DOHH2 (cell line): ENCODE measurements around the gene MEPE.

Source experiments
- H3F3A ChIP-seq: fragments of 200-600 bp; sonication (generic), shearing (Covaris generic); 2 replicates; pipeline ENCODE4 v1.6.0; 2016; ENCODE audit warnings: antibody characterized with exemption, mild to moderate bottlenecking; ENCODE audit not compliant: control insufficient read depth, insufficient read depth
- H3K27ac ChIP-seq: fragments of 200-600 bp; sonication (generic); 2 replicates; pipeline ENCODE4 v1.5.1; 2014; ENCODE audit warnings: low read depth, mild to moderate bottlenecking, low read length, moderate library complexity
- H3K27me3 ChIP-seq: fragments of 200-600 bp; sonication (generic); 2 replicates; pipeline ENCODE4 v1.6.1; 2014; ENCODE audit warnings: mild to moderate bottlenecking, low read length, mixed read lengths; ENCODE audit not compliant: control insufficient read depth
- H3K36me3 ChIP-seq: fragments of 200-600 bp; sonication (generic); 2 replicates; pipeline ENCODE4 v1.6.1; 2014; ENCODE audit warnings: mild to moderate bottlenecking, low read length, moderate library complexity, mixed read lengths; ENCODE audit not compliant: control insufficient read depth
- H3K4me1 ChIP-seq: fragments of 200-600 bp; sonication (generic); 2 replicates; pipeline ENCODE4 v1.6.1; 2014; ENCODE audit warnings: mild to moderate bottlenecking, low read length, mixed read lengths; ENCODE audit not compliant: control insufficient read depth
- H3K4me2 ChIP-seq: fragments of 200-600 bp; sonication (generic); 2 replicates; pipeline ENCODE4 v1.6.0; 2014; ENCODE audit warnings: mild to moderate bottlenecking, low read length, moderate library complexity
- H3K4me3 ChIP-seq: fragments of 200-600 bp; sonication (generic); 2 replicates; pipeline ENCODE4 v1.5.1; 2014; ENCODE audit warnings: mild to moderate bottlenecking, low read length, mixed read lengths
- H3K79me2 ChIP-seq: fragments of 200-600 bp; sonication (generic); 2 replicates; pipeline ENCODE4 v1.6.1; 2014; ENCODE audit warnings: mild to moderate bottlenecking, low read length, mixed read lengths; ENCODE audit not compliant: control insufficient read depth
- H3K9me2 ChIP-seq: fragments of 200-600 bp; sonication (generic); replicated peaks from 2 replicates; pipeline ENCODE4 v1.6.1; 2014; ENCODE audit warnings: mild to moderate bottlenecking, low read length, mixed read lengths; ENCODE audit not compliant: control insufficient read depth
- H3K9me3 ChIP-seq: fragments of 200-600 bp; sonication (generic); 2 replicates; pipeline ENCODE4 v1.6.1; 2014; ENCODE audit warnings: antibody characterized with exemption, low read length, mixed read lengths; ENCODE audit not compliant: control insufficient read depth, insufficient read depth
- H4K20me1 ChIP-seq: fragments of 200-600 bp; sonication (generic); 2 replicates; pipeline ENCODE4 v1.6.0; 2014; ENCODE audit warnings: low read depth, mild to moderate bottlenecking, antibody characterized with exemption, low read length, moderate library complexity; ENCODE audit not compliant: control insufficient read depth, insufficient read depth
- EZH2phosphoT487 ChIP-seq: fragments of 200-600 bp; sonication (generic); IDR thresholded peaks from 2 replicates; pipeline ENCODE4 v1.6.1; 2017; ENCODE audit warnings: borderline replicate concordance, mild to moderate bottlenecking, antibody characterized with exemption, low read length, moderate library complexity, mixed read lengths
- TF ChIP-seq, protein P1 (sequence below): fragments of 200-600 bp; sonication (generic); IDR thresholded peaks from one replicate; pipeline ENCODE4 v1.5.1; 2014; ENCODE audit warnings: antibody characterized with exemption, mild to moderate bottlenecking, low read depth, low read length; ENCODE audit not compliant: poor library complexity, severe bottlenecking

Gene MEPE

DNA sequence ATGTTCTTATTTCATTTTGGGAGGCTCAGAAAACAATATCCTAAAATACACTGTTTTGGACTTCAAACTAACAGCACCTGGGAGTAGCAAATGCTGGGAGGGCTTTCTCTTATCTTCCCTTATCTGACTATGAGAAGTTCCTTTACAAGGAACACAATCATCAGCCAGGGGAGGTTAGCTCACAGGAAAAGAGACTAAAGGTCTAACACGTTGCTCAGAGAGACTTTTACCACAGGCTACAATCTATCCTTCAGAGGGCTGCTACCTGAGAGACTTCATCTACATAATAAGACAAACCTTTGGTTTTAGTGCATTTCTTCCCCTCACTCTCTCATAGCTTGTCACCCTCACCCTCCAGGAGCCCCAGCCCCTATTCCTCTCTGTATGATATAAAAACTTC lies 35.8 kb downstream of the MEPE start:
- TF ChIP-seq, protein P1, sequence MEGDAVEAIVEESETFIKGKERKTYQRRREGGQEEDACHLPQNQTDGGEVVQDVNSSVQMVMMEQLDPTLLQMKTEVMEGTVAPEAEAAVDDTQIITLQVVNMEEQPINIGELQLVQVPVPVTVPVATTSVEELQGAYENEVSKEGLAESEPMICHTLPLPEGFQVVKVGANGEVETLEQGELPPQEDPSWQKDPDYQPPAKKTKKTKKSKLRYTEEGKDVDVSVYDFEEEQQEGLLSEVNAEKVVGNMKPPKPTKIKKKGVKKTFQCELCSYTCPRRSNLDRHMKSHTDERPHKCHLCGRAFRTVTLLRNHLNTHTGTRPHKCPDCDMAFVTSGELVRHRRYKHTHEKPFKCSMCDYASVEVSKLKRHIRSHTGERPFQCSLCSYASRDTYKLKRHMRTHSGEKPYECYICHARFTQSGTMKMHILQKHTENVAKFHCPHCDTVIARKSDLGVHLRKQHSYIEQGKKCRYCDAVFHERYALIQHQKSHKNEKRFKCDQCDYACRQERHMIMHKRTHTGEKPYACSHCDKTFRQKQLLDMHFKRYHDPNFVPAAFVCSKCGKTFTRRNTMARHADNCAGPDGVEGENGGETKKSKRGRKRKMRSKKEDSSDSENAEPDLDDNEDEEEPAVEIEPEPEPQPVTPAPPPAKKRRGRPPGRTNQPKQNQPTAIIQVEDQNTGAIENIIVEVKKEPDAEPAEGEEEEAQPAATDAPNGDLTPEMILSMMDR: no peak
- TF ChIP-seq EZH2phosphoT487: no peak
- Histone ChIP-seq H3K4me3 (no peak overlapping the region), H3K9me2 (no peaks in the 10 kb centered on the region), H3K27ac (no peak overlapping the region), H3K4me2 (no peak overlapping the region), H3K4me1 (peaks cover 8% of the 10 kb centered on the region), H3K36me3 (no peaks in the 10 kb centered on the region), H3F3A (no peaks in the 10 kb centered on the region), H4K20me1 (no peaks in the 10 kb centered on the region), H3K9me3 (no peaks in the 10 kb centered on the region), H3K79me2 (no peaks in the 10 kb centered on the region), H3K27me3 (no peaks in the 10 kb centered on the region)

DNA sequence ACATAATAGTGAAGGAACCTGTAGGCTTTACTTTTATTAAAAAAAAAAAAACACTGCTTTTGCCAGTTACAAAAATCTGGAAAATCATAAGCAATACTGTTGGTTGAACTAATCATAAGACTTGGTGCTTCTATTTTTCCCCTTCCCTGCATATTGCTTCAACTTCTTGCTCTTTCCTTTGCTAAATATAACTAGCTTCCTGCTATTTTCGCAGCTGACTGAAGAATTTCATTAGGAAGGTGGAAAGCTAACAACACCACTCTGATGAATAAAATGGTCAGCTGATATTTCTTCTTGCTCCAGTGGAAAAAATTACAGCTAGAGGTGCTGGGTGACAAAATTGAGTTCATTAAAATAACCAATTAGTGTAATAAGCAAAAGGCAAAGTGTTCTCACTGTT lies 39.3 kb downstream of the MEPE start:
- no peaks in the 10 kb centered on the region for H3F3A ChIP-seq
- H3K9me2 ChIP-seq: no peaks in the 10 kb centered on the region
- no peaks in the 10 kb centered on the region for H3K9me3 ChIP-seq
- TF ChIP-seq, protein P1: no peak
- no peak for TF ChIP-seq EZH2phosphoT487
- no peaks in the 10 kb centered on the region for H3K27me3 ChIP-seq
- H3K79me2 ChIP-seq: no peaks in the 10 kb centered on the region
- H3K27ac ChIP-seq: no peak overlapping the region
- H3K36me3 ChIP-seq: no peaks in the 10 kb centered on the region
- H3K4me2 ChIP-seq: no peak overlapping the region
- H3K4me3 ChIP-seq: no peak overlapping the region
- H4K20me1 ChIP-seq: no peaks in the 10 kb centered on the region
- peaks cover 8% of the 10 kb centered on the region for H3K4me1 ChIP-seq

DNA sequence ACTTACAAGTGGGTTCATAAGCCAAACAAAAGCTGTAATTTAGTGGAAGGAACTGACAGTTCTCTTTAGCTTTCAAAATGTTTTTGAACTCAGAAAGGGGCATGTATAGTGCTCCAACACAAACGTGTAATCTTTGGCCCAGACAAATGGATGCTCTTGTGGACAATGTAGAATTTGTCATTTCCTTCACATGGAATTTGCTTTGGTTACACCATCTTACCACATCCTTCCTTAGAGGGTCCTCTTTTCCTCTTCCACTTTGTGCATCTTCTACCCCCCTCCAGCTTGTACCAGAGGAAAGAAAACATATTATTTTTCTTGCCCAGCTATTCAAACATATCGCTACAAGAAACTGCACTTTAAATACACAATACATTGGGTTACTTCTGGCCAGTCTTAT lies 42.4 kb downstream of the MEPE start:
- Histone ChIP-seq H3K4me2 (no peak overlapping the region), H3K27me3 (no peaks in the 10 kb centered on the region), H3K36me3 (no peaks in the 10 kb centered on the region), H3K27ac (no peak overlapping the region), H3K4me3 (no peak overlapping the region), H3F3A (no peaks in the 10 kb centered on the region), H4K20me1 (no peaks in the 10 kb centered on the region), H3K9me2 (no peaks in the 10 kb centered on the region), H3K79me2 (no peaks in the 10 kb centered on the region), H3K9me3 (no peaks in the 10 kb centered on the region), H3K4me1 (peaks cover 8% of the 10 kb centered on the region)
- TF ChIP-seq EZH2phosphoT487: no peak
- TF ChIP-seq, protein P1: no peak

DNA sequence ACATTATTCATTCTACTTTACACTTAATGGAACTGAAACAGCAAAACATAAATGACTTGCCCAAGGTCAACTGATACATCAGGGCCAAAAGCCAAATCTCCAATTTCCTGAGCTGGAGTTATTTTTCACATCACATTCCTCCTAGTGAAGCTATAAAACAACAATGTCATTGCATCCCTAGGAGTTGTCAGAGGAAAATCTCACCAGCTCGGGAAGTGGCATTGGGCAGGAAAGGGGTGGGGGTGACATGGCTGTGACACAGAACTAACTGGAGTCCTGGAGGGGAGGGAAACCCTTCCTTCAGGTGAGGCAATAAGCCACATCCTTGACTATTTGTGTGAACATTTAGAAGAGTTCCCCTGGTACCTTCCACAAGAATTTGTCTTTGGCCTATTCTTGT lies 47.3 kb downstream of the MEPE start:
- no peak overlapping the region for H3K4me3 ChIP-seq
- H3K4me2 ChIP-seq: no peak overlapping the region
- H3K79me2 ChIP-seq: no peaks in the 10 kb centered on the region
- no peaks in the 10 kb centered on the region for H4K20me1 ChIP-seq
- no peaks in the 10 kb centered on the region for H3K9me2 ChIP-seq
- peaks cover 24% of the 10 kb centered on the region for H3K4me1 ChIP-seq
- no peaks in the 10 kb centered on the region for H3K9me3 ChIP-seq
- H3K36me3 ChIP-seq: no peaks in the 10 kb centered on the region
- peaks cover 2% of the 10 kb centered on the region; the same call in 1 of the 2 replicates for H3F3A ChIP-seq
- TF ChIP-seq EZH2phosphoT487: no peak
- TF ChIP-seq, protein P1: no peak
- no peaks in the 10 kb centered on the region for H3K27me3 ChIP-seq
- no peak overlapping the region for H3K27ac ChIP-seq
